AG09309 (cell line): Measurements from ENCODE around the gene RTN4RL1.

Experiments used
- DNase-seq: peaks from one replicate; pipeline ENCODE4 v3.0.0-alpha.2; 2010; ENCODE audit warnings: low read depth
- H3K4me3 ChIP-seq: 2 replicates; pipeline ENCODE4 v1.5.1; 2011; ENCODE audit warnings: mild to moderate bottlenecking, low read depth, low read length, moderate library complexity; ENCODE audit not compliant: control insufficient read depth
- TF ChIP-seq, protein P1 (sequence below): IDR thresholded peaks from 2 replicates; pipeline ENCODE4 v1.5.1; 2011; ENCODE audit warnings: mild to moderate bottlenecking, low read depth, low read length, inconsistent platforms; ENCODE audit not compliant: insufficient read depth, control insufficient read depth; ENCODE audit errors: missing control alignments

RTN4RL1 gene

GRCh38 chr17:2068031-2068518 lies 42.9 kb upstream of the RTN4RL1 start:
- peak; percentile 79 for DNase-seq
- TF ChIP-seq, protein P1, sequence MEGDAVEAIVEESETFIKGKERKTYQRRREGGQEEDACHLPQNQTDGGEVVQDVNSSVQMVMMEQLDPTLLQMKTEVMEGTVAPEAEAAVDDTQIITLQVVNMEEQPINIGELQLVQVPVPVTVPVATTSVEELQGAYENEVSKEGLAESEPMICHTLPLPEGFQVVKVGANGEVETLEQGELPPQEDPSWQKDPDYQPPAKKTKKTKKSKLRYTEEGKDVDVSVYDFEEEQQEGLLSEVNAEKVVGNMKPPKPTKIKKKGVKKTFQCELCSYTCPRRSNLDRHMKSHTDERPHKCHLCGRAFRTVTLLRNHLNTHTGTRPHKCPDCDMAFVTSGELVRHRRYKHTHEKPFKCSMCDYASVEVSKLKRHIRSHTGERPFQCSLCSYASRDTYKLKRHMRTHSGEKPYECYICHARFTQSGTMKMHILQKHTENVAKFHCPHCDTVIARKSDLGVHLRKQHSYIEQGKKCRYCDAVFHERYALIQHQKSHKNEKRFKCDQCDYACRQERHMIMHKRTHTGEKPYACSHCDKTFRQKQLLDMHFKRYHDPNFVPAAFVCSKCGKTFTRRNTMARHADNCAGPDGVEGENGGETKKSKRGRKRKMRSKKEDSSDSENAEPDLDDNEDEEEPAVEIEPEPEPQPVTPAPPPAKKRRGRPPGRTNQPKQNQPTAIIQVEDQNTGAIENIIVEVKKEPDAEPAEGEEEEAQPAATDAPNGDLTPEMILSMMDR = peak; percentile 47
- H3K4me3 ChIP-seq = no peak overlapping the region

DNA sequence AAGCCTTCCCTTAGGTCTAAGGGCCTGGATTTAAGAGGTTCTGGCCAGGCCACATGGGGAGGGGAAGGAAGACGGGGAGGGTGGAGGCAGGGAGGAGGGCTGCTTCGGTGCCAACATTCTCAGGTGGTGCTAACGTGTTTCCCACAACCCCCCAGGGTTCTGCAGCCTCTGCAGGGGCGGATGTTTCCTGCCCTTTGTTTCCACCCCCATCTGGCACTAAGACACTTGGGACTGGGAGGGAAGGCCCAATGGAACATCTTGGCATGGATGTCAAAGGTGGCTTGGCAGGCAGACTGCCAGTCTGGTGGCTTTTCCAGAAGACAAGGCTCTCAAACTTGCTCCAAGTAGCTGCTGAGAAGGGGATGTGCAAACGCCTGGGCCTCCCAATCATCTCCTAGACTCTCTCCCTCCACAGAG lies 42.5 kb upstream of the RTN4RL1 start:
- no peak overlapping the region for H3K4me3 ChIP-seq
- TF ChIP-seq, protein P1 = no peak
- DNase-seq = no peak

GRCh38 chr17:2067048-2067561 lies 42.0 kb upstream of the RTN4RL1 start:
- TF ChIP-seq, protein P1 = no peak
- no peak for DNase-seq
- no peak overlapping the region for H3K4me3 ChIP-seq

DNA sequence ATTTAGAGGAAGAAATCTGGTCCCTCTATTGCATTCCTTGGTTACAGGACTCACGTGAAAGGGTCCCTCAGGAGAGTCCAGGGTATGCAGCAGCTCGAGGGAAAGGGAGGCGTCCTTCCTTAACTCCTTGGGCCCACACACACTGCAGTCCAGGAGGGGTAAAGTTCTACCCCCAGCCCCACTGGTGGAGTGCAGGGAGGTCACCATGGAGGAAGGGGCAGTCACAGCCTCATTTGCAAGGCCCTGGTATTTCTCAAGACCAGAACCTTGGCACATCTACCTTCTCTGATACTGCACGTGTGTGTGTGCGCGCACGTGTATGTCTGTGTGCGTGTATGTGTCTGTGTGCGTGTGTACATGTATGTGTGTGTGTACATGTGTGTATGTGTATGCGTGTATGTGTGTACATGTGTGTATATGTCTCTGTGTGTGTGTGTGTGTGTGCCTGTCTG lies 40.8 kb upstream of the RTN4RL1 start:
- TF ChIP-seq, protein P1 = no peak
- H3K4me3 ChIP-seq = no peak overlapping the region
- no peak for DNase-seq

DNA sequence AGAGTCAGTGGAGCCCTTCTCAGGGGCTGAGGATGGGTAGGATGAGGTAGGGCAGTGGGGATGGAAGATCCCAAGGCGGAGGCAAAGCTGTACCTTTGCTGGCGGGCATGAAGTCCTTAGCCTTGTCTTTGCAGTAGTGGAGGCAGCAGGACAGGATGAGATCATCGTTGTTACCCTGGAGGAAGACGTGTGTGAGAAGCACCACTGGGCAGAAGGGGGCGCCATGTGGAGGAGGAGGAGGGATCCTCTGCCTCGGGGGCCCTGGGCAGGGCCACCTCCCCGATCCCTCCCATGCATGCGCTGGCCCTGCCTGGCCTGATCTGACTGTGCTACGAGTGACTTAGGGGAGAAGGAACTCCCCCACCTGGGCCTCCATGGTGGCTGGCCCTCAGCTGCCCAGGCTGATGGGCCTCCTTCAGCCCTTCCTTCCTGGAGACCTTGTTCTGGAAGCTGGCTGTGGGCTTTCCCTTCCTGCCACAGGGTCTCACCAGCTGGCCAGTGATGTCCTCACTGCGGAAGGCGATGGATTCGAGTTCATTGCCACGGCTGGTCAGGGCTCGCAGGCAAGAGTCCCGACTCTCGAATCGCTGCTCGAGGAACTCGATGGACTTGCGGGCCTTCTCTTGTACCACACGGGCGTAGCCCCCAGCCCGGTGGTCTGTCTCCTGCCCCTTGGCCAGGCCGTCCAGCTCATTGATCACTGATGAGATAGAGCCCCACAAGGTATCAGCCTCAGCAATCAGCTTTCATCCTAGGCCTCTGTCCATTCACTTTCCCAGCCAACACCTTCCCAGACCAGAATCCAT lies 40.0 kb upstream of the RTN4RL1 start:
- TF ChIP-seq, protein P1 = peak; percentile 65
- DNase-seq = no peak
- no peak overlapping the region for H3K4me3 ChIP-seq

DNA sequence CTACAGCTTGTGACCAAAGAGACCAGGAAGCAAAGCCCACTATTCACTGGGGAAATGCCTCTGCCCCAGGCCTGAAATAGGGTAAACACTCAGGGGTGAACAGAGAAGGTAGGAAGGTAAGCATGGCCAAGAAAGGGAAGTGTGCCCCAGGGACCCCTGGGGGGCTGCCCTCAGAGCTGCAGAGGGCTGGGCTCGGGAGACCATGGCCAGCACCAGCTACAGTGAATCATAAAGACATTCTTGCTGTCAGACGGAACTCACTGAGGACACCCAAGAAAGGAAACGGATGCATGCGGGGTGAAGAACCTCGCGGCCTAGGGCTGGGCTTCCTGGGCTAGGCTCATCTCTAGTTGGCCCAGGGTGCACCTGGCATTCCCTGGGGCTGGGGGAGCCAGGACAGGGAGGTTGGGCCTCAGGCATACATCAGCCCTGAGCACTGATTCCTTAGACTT lies 39.4 kb upstream of the RTN4RL1 start:
- no peak for DNase-seq

More for the DNA sequence above, 39.4 kb upstream of the RTN4RL1 start:
- H3K4me3 ChIP-seq = no peak overlapping the region
- TF ChIP-seq, protein P1 = no peak
